Measurements from ENCODE around the gene IKZF1. TPM values are rescaled to one million over a fixed set of nuclear protein-coding genes. Genes with fewer than 3 reads are reported as not detected.

Gene IKZF1
- total RNA-seq, 1 donor from 2014 or later = 360 TPM

DNA sequence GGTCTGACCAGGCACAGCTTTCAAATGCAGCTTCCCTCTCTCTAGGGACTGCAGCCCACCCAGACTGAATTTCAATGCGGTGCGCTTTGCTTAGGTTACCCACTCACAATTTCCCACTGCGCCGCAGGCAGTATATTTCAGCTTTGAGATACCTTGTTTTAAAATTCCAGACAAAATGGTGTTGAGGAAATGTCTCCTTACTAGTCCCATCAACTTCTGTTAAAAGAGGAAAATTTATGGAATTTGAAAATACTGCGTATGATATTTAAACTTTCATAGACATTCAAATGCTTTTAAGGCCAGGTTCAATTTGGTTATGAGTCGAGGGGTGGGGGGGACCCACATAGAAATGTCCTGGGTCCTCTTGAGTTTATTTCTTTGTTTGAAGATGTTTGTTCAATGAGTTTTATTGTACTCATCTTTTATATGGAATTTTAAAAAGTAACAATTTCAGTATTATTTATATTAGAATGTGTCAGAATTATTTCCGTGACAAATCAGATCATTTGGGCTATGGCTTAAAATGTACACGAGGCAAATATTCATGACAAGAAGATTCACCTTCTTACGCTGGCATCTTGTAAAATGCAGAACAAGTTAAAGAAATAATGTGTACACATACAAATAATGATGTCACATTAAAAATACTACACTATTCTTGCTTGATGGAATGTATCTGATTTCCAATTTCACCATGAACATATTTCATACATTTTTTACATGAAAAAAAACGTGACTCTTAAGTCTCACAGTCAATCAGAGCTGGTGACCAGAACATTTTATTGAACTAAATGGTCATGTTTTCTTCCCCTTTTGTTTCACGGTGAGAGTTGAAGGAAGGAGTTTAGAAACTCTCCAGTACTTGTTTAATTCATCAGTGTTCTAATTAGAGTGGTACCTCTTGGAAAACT lies 1.3 kb downstream of the IKZF1 start:
- no peak for DNase-seq (ENCODE audit: low spot score)
- Mint-ChIP-seq H3K27me3 (ENCODE audit: low read depth) (no peaks in the 10 kb centered on the region), H3K27ac (peak overlapping the region; percentile 98), H3K9me3 (no peaks in the 10 kb centered on the region), H3K36me3 (ENCODE audit: low read depth) (peaks cover 61% of the 10 kb centered on the region), H3K4me3 (ENCODE audit: low read depth) (peak overlapping the region; percentile 99), H3K4me1 (ENCODE audit: low read depth) (peaks cover 25% of the 10 kb centered on the region)
- intact Hi-C loops (cut with micrococcal nuclease) = loop anchor here (1.0 to 5.0 kb wide), 6 partner anchors 14 to 141 kb away; no protein-coding TSS in a partner anchor

GRCh38 chr7:50306494-50307367 lies 2.2 kb downstream of the IKZF1 start:
- peak overlapping the region; percentile 99 for H3K4me3 Mint-ChIP-seq (ENCODE audit: low read depth)
- peaks cover 23% of the 10 kb centered on the region for H3K4me1 Mint-ChIP-seq (ENCODE audit: low read depth)
- peak overlapping the region; percentile 98 for H3K27ac Mint-ChIP-seq
- DNase-seq (ENCODE audit: low spot score) = no peak
- H3K36me3 Mint-ChIP-seq (ENCODE audit: low read depth) = peaks cover 69% of the 10 kb centered on the region
- no peaks in the 10 kb centered on the region for H3K27me3 Mint-ChIP-seq (ENCODE audit: low read depth)
- no peaks in the 10 kb centered on the region for H3K9me3 Mint-ChIP-seq
- intact Hi-C loops (cut with micrococcal nuclease) = loop anchor here (1.0 to 5.0 kb wide), 7 partner anchors 14 to 141 kb away; no protein-coding TSS in a partner anchor

DNA sequence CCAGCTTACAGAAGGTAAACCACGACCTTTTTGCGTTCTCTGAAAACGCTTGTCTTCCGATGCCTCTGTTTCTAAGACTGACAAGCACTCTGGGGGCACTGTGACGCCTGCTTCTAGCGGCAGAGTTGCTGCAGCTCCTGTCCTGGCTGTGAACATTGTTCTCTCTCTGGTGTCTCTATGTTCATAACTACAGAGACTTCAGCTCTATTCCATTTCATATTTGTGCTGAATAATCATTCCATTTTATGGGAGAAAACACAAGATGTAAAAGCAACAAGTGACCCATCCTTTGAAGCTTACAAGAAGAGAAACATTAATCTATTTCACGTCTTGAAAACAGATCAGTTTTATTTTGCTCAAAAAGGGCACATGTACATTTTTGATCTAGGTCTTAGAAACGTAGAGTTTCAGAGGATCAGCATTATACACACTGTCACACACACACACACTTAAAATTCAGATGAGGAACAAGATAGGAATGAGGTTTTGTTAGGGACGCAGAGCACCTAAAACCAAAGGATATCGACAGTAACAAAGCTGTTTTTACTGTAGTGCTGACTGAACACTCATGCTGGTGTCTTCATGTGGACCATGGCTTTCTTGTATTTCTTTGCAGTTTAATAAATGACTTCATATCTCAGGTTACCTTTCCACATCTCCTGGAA lies 3.0 kb downstream of the IKZF1 start:
- peaks cover 21% of the 10 kb centered on the region for H3K4me1 Mint-ChIP-seq (ENCODE audit: low read depth)
- peak overlapping the region; percentile 98 for H3K27ac Mint-ChIP-seq
- H3K27me3 Mint-ChIP-seq (ENCODE audit: low read depth) = no peaks in the 10 kb centered on the region
- peaks cover 77% of the 10 kb centered on the region for H3K36me3 Mint-ChIP-seq (ENCODE audit: low read depth)
- H3K9me3 Mint-ChIP-seq = no peaks in the 10 kb centered on the region
- intact Hi-C loops (cut with micrococcal nuclease) = loop anchor here (1.0 to 5.0 kb wide), 6 partner anchors 13 to 140 kb away; no protein-coding TSS in a partner anchor
- DNase-seq (ENCODE audit: low spot score) = peak; percentile 54
- H3K4me3 Mint-ChIP-seq (ENCODE audit: low read depth) = peak overlapping the region; percentile 99

DNA sequence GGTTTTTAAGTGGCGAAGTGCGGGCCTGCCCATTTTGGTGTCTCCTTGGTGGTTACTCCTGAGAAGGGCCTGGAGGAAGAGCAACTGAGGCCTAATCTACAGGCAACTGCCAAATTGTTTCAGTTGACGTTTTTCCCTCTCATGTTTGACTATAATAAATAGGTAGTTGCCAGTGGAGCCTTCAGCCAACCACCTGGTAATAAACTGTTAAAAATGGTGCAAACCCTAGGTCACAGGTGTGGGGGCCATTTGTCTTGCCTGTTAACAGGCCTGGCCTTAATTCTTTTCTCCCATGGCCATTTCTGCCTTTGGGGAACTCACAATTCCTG lies 3.7 kb downstream of the IKZF1 start:
- DNase-seq (ENCODE audit: low spot score) = no peak
- no peaks in the 10 kb centered on the region for H3K27me3 Mint-ChIP-seq (ENCODE audit: low read depth)
- H3K4me3 Mint-ChIP-seq (ENCODE audit: low read depth) = peak overlapping the region; percentile 99
- peak overlapping the region; percentile 98 for H3K27ac Mint-ChIP-seq
- H3K9me3 Mint-ChIP-seq = no peaks in the 10 kb centered on the region
- H3K4me1 Mint-ChIP-seq (ENCODE audit: low read depth) = peaks cover 27% of the 10 kb centered on the region
- intact Hi-C loops (cut with micrococcal nuclease) = loop anchor here (1.0 to 5.0 kb wide), 3 partner anchors 59 to 139 kb away; no protein-coding TSS in a partner anchor
- H3K36me3 Mint-ChIP-seq (ENCODE audit: low read depth) = peaks cover 84% of the 10 kb centered on the region

DNA sequence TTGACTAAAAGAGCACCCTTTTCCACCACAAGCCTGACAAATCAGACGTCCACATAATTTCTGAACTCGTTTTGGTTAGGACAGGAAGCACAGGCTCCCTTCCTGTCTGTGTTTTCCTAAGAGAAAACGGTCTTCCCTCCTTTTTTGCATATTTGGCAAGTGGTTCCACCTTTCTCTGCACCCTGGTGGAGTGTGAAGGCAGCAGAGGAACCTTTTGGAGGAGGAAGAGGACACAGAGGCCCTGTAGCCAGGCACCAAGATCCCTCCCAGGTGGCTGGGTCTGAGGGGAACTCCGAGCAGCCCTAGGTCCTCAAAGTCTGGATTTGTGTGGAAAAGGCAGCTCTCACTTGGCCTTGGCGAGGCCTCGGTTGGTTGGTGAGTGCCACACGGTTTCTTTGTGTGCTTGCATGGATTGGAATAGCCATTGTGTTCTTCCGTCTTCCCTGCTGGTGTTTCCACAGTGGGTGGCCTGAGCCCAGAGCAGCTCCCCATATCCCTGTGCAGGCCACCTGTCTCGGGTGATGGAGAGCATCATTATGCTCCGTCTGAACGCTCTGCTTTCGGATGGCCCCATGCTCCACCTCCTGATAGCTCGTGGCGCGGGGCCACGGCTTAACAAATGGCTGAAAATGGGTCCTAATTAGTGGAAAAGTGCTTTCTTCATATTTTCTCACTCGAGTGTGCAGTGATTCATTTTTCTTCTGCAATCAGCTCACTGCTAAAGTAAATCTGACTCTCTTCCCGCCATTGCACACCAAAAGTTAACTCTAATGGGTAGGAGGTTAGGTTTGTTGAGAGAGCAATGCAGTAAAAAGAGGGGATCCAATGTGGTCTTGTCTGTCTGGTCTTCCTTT lies 4.2 kb downstream of the IKZF1 start:
- peaks cover 90% of the 10 kb centered on the region for H3K36me3 Mint-ChIP-seq (ENCODE audit: low read depth)

GRCh38 chr7:50309721-50310120 lies 5.2 kb downstream of the IKZF1 start:
- H3K4me3 Mint-ChIP-seq (ENCODE audit: low read depth) = peak overlapping the region; percentile 99
- H3K27me3 Mint-ChIP-seq (ENCODE audit: low read depth) = no peaks in the 10 kb centered on the region
- H3K36me3 Mint-ChIP-seq (ENCODE audit: low read depth) = peaks cover 99% of the 10 kb centered on the region
- H3K4me1 Mint-ChIP-seq (ENCODE audit: low read depth) = peaks cover 41% of the 10 kb centered on the region
- intact Hi-C loops (cut with micrococcal nuclease) = loop anchor here (1.0 to 5.0 kb wide), 7 partner anchors 8 to 167 kb away; no protein-coding TSS in a partner anchor
- no peaks in the 10 kb centered on the region for H3K9me3 Mint-ChIP-seq
- peak overlapping the region; percentile 98 for H3K27ac Mint-ChIP-seq
- DNase-seq (ENCODE audit: low spot score) = no peak

More for the DNA sequence above, 4.2 kb downstream of the IKZF1 start:
- Mint-ChIP-seq H3K27ac (peak overlapping the region; percentile 98), H3K9me3 (no peaks in the 10 kb centered on the region), H3K27me3 (ENCODE audit: low read depth) (no peaks in the 10 kb centered on the region), H3K4me1 (ENCODE audit: low read depth) (peaks cover 33% of the 10 kb centered on the region), H3K4me3 (ENCODE audit: low read depth) (peak overlapping the region; percentile 99)
- intact Hi-C loops (cut with micrococcal nuclease) = loop anchor here (1.0 to 5.0 kb wide), 8 partner anchors 9 to 166 kb away; no protein-coding TSS in a partner anchor
- peak; percentile 39 for DNase-seq (ENCODE audit: low spot score)

GRCh38 chr7:50310361-50310760 lies 5.8 kb downstream of the IKZF1 start:
- Mint-ChIP-seq H3K36me3 (ENCODE audit: low read depth) (peaks cover 99% of the 10 kb centered on the region), H3K27ac (peak overlapping the region; percentile 98), H3K4me1 (ENCODE audit: low read depth) (peaks cover 46% of the 10 kb centered on the region), H3K4me3 (ENCODE audit: low read depth) (peak overlapping the region; percentile 99), H3K27me3 (ENCODE audit: low read depth) (no peaks in the 10 kb centered on the region), H3K9me3 (no peaks in the 10 kb centered on the region)
- intact Hi-C loops (cut with micrococcal nuclease) = no loop called here
- DNase-seq (ENCODE audit: low spot score) = no peak

- Mint-ChIP-seq H3K4me1 (ENCODE audit: low read depth) (peaks cover 52% of the 10 kb centered on the region), H3K27ac (peak overlapping the region; percentile 98), H3K27me3 (ENCODE audit: low read depth) (no peaks in the 10 kb centered on the region), H3K4me3 (ENCODE audit: low read depth) (peak overlapping the region; percentile 99), H3K9me3 (no peaks in the 10 kb centered on the region), H3K36me3 (ENCODE audit: low read depth) (peaks cover 99% of the 10 kb centered on the region)
- no peak for DNase-seq (ENCODE audit: low spot score)
- intact Hi-C loops (cut with micrococcal nuclease) = no loop called here
Measured at GRCh38 chr7:50310956-50311355, 6.4 kb downstream of the IKZF1 start.

DNA sequence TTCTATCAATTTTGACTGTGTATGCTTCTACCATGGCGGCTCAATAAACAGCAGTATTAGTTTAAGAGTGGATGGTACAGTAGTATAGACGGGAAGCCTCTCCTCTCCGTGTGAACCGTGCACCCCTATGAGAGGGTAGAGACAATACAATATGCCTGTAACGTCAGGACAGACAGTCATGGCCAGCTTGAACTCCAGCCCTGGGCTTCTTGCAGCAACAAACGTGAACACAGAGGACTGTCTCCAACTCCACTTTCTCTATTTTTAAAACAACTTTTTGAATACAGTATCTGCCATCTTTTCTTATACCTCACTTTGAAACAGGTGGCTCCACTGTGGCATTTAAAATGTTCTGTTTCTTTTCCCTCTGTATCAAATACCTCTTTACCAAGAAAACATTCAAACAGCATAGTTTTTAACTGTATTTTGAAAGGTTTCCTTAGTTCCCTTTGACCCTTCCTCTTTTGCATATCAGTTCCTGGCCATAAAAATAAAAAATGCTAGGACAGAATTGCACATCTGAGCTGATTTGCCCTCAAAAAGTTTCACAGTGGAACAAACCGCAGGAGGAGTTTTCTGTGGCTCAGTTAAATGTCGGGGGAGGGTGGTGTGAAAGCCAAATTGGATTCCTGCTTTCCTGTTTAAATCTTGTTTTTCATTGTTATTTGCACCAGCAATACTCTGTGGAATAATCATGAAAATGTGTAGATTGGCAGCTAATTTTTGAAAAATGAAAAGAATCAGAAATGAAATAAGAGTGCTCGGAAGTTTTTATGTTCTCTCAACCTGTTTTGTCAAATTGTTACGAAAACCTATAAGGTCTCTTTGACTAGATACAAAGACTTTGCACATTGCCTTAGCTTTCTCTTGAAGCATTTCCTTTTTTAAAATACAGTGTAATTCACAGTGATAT lies 8.0 kb downstream of the IKZF1 start:
- Mint-ChIP-seq H3K27ac (peak overlapping the region; percentile 98), H3K4me1 (ENCODE audit: low read depth) (peaks cover 61% of the 10 kb centered on the region), H3K4me3 (ENCODE audit: low read depth) (peak overlapping the region; percentile 99), H3K36me3 (ENCODE audit: low read depth) (peaks cover 98% of the 10 kb centered on the region), H3K9me3 (no peaks in the 10 kb centered on the region), H3K27me3 (ENCODE audit: low read depth) (no peaks in the 10 kb centered on the region)
- DNase-seq (ENCODE audit: low spot score) = no peak
- intact Hi-C loops (cut with micrococcal nuclease) = no loop called here

DNA sequence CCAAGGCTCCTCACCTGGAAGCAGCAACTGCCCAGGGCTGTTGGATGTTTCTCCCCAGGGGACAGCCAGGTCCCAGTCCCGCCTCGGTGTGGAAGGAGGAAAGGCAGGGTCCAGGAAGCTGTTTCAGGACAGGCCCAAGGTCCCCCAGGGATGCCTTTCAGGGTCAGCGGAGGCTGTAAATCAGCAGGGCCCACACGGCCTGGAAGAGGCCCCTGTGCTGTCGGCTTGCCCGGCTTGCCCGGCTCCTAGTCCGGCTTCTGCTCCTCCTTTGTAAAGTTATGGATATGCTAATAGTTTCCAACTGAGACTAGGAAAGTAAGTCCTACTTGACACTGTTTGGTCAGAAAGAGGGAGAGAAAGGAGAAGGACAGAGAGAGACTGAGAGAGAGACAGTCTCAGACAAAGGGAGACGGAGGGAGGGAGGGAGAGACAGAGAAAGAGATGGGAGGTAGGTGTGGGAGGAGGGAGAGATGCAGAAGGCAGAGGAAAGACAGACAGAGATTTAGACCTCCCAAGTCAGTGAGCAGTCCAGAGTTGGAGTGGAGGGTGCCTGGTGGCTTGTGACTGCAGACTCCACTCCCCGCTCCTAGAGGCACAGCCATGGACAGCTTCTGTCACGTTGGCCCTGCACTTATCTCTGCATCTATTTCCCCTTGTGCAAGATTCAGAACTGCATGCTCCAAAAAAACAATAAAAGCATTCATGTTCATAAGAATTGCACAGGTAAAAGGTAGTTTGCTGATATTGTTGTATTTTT lies 10.5 kb downstream of the IKZF1 start:
- peak overlapping the region; percentile 99 for H3K4me3 Mint-ChIP-seq (ENCODE audit: low read depth)
- no peak for DNase-seq (ENCODE audit: low spot score)
- intact Hi-C loops (cut with micrococcal nuclease) = no loop called here
- peaks cover 98% of the 10 kb centered on the region for H3K36me3 Mint-ChIP-seq (ENCODE audit: low read depth)
- H3K27ac Mint-ChIP-seq = peak overlapping the region; percentile 98
- peaks cover 75% of the 10 kb centered on the region for H3K4me1 Mint-ChIP-seq (ENCODE audit: low read depth)
- no peaks in the 10 kb centered on the region for H3K27me3 Mint-ChIP-seq (ENCODE audit: low read depth)
- no peaks in the 10 kb centered on the region for H3K9me3 Mint-ChIP-seq
